Measurements from ENCODE around the gene PYM1. TPM values are rescaled to one million over a fixed set of nuclear protein-coding genes. Genes with fewer than 3 reads are reported as not detected.

The PYM1 gene
- total and polyA plus RNA-seq, 2 of the 8 experiments (the other 6 are each of a cell fraction or from before 2014, with no cell fraction given): 38.7 to 58.5 TPM

DNA sequence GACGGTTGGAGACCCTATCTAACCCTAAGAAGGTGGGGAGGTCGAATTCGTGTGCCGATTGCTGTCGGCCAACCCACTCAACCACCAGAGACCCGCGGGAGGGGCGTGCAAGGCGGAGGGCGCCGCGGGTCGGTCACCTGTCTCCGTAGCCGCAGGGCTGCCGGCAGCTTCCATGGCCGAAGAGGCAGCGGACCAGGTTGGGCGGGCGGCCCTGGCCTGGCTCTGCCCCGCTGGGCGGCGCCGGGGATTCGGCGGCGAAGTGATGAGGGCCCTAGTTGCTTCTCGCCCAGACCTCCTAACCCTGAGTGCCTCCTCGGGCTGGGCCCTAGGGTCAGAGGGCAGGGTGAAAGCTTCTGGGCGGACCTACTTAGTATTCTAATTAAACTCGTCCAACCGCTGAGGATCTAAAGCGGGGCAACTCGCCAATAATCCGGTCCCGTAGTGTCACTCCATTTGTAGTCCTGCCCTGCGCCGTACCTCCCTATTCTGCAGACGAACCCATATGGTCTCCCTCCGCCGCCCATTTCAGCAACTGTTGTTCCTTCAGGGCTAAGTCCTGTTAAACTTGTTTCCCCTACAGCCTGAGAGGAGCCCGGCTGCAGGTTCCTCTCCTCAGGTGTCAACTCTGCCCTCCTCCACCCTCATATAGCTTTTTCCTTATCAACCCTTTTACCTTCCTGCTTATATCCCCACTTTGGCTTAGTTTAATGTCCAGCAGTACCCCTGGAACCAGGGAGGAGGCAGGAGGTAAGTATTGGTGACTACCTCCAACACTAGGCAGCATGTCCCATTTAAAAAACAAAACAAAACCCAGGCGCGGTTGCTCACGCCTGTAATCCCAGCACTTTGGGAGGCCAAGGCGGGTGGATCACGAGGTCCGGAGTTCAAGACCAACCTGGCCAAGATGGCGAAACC is at the start of gene PYM1 (continued):
- TF ChIP-seq JUND (IDR thresholded peaks at IDR 0.05; ENCODE audit: low read length): no peak
- TF ChIP-seq GABPA (IDR thresholded peaks at IDR 0.05; ENCODE audit: borderline replicate concordance, insufficient read depth, low read length): no peak
- peak; percentile 66; the same call in 1 of the 2 replicates for TF ChIP-seq CHD2 (IDR thresholded peaks at IDR 0.05; ENCODE audit: low read length)
- TF ChIP-seq, protein P1, sequence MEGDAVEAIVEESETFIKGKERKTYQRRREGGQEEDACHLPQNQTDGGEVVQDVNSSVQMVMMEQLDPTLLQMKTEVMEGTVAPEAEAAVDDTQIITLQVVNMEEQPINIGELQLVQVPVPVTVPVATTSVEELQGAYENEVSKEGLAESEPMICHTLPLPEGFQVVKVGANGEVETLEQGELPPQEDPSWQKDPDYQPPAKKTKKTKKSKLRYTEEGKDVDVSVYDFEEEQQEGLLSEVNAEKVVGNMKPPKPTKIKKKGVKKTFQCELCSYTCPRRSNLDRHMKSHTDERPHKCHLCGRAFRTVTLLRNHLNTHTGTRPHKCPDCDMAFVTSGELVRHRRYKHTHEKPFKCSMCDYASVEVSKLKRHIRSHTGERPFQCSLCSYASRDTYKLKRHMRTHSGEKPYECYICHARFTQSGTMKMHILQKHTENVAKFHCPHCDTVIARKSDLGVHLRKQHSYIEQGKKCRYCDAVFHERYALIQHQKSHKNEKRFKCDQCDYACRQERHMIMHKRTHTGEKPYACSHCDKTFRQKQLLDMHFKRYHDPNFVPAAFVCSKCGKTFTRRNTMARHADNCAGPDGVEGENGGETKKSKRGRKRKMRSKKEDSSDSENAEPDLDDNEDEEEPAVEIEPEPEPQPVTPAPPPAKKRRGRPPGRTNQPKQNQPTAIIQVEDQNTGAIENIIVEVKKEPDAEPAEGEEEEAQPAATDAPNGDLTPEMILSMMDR (IDR thresholded peaks at IDR 0.05; ENCODE audit: control extremely low read depth in 1 of 3, insufficient read depth in 1 of 3, low read depth in 1 of 3, low read length in 3 of 3): no peak
- TF ChIP-seq KDM1A (IDR thresholded peaks at IDR 0.05; ENCODE audit: borderline replicate concordance, low read length): no peak
- TF ChIP-seq, protein P2, sequence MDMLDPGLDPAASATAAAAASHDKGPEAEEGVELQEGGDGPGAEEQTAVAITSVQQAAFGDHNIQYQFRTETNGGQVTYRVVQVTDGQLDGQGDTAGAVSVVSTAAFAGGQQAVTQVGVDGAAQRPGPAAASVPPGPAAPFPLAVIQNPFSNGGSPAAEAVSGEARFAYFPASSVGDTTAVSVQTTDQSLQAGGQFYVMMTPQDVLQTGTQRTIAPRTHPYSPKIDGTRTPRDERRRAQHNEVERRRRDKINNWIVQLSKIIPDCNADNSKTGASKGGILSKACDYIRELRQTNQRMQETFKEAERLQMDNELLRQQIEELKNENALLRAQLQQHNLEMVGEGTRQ (IDR thresholded peaks at IDR 0.05; ENCODE audit: low read length): no peak
- TF ChIP-seq CEBPB (IDR thresholded peaks at IDR 0.05; ENCODE audit: low read depth, low read length): no peak
- TF ChIP-seq EGR1 (IDR thresholded peaks at IDR 0.05; ENCODE audit: borderline replicate concordance, low read depth, low read length): no peak
- TF ChIP-seq SIRT6 (IDR thresholded peaks at IDR 0.05; ENCODE audit: low read length): no peak
- no peak for TF ChIP-seq HDAC2 (IDR thresholded peaks at IDR 0.05; ENCODE audit: borderline replicate concordance in 1 of 2, low read depth in 2 of 2, low read length in 2 of 2)
- TF ChIP-seq JUN (IDR thresholded peaks at IDR 0.05; ENCODE audit: low read depth, low read length): no peak
- TF ChIP-seq ZNF274 (IDR thresholded peaks at IDR 0.05; ENCODE audit: borderline replicate concordance, extremely low read depth, low read length): no peak
- no peak for TF ChIP-seq SIX5 (IDR thresholded peaks at IDR 0.05; ENCODE audit: low read depth, low read length)
- TF ChIP-seq BACH1 (IDR thresholded peaks at IDR 0.05; ENCODE audit: low read length): no peak
- no peak for TF ChIP-seq POU5F1 (IDR thresholded peaks at IDR 0.05; ENCODE audit: low read depth, low read length)
- no peak for TF ChIP-seq CBX8 (IDR thresholded peaks at IDR 0.05; ENCODE audit: borderline replicate concordance, low read depth, low read length)
- no peak for TF ChIP-seq HDAC6 (IDR thresholded peaks at IDR 0.05; ENCODE audit: low read depth, low read length)
- TF ChIP-seq POLR2A (IDR thresholded peaks at IDR 0.05; ENCODE audit: control extremely low read depth in 1 of 2, low read depth in 2 of 2, low read length in 2 of 2): peak; percentile 77 to 84
- peak; percentile 69; the same call in 1 of the 2 replicates for TF ChIP-seq POLR2AphosphoS5 (IDR thresholded peaks at IDR 0.05; ENCODE audit: low read depth, low read length)
- no peak for TF ChIP-seq RXRA (IDR thresholded peaks at IDR 0.05; ENCODE audit: insufficient read depth, low read depth, low read length)
- no peak for TF ChIP-seq GTF2F1 (IDR thresholded peaks at IDR 0.05; ENCODE audit: borderline replicate concordance, low read depth, low read length)

Data from H1 (cell line).